GM21528 (cell line): ENCODE results near the gene GIPC3.

Experiments
- ATAC-seq: cut with Tn5 transposase; IDR thresholded peaks from one replicate; pipeline ENCODE4 v1.9.1; 2021; ENCODE audit warnings: mild to moderate bottlenecking, moderate library complexity; ENCODE audit not compliant: unreplicated experiment, low FRiP score

GIPC3 gene

GRCh38 chr19:3632739-3633558, 47.7 kb downstream of the GIPC3 start:
- no peak for ATAC-seq

- ATAC-seq = no peak
Measured at GRCh38 chr19:3633559-3633988, 48.3 kb downstream of the GIPC3 start.

- no peak for ATAC-seq
Measured at GRCh38 chr19:3634496-3635045, 49.3 kb downstream of the GIPC3 start.

GRCh38 chr19:3636506-3636905, 51.2 kb downstream of the GIPC3 start:
- no peak for ATAC-seq

GRCh38 chr19:3636962-3637361, 51.7 kb downstream of the GIPC3 start:
- ATAC-seq = no peak

GRCh38 chr19:3637621-3638020, 52.3 kb downstream of the GIPC3 start:
- no peak for ATAC-seq

- no peak for ATAC-seq
Measured at GRCh38 chr19:3638208-3639193, 53.2 kb downstream of the GIPC3 start.

GRCh38 chr19:3639479-3639878, 54.2 kb downstream of the GIPC3 start:
- no peak for ATAC-seq

GRCh38 chr19:3641515-3642269, 56.4 kb downstream of the GIPC3 start:
- ATAC-seq = no peak

GRCh38 chr19:3642296-3642695, 57.0 kb downstream of the GIPC3 start:
- no peak for ATAC-seq
